ENCODE results near the gene UBR3.

- TF ChIP-seq CTCF (IDR thresholded peaks at IDR 0.05; ENCODE audit: low read length) (no peak), EZH2phosphoT487 (IDR thresholded peaks at IDR 0.05; ENCODE audit: low read length) (no peak)
Observed at GRCh38 chr2:170038734-170039133, 211.5 kb downstream of the UBR3 start.

All from MM.1S (cell line).